ENCODE results near the gene UPB1.
A peak's percentile ranks its signal among the peaks of the same experiment; 100 is the strongest.

Gene UPB1

DNA sequence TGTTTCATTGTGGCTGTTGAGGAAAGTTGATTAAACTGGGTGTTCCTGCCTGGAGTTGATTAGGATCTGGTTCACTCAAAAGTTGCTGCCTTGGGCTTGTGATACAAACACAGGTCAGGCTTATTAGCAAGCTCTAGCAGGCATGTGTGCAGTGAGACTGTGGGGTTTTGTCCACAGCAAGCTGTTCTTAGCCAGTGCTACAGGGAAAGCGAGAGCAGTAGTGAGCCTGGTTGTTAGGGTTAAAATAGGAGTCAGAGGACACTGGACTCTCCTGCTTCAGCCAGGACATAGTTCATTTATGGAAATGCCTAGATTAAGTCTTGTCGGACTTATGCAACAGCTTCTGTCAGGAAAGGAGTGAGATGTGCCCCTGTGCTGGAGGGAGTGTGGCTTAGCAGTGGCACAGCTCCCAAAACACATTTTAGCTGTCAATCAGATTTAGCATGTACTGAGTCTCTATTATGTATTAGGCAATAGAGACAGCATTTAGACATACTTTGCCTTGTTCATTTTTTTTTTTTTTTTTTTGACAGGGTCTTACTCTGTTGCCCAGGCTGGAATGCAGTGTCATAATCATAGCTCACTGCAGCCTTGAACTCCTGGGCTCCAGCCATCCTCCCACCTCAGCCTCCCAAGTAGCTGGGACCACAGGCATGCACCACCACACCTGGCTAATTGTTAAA lies 69.4 kb downstream of the UPB1 start:
- Mint-ChIP-seq H3K4me1 (peaks cover 25% of the 10 kb centered on the region), H3K9me3 (no peaks in the 10 kb centered on the region), H3K27me3 (ENCODE audit: low read depth) (no peaks in the 10 kb centered on the region), H3K27ac (peak overlapping the region in 2 of 3 experiments; percentile 54 to 61), H3K36me3 (ENCODE audit: low read depth) (peaks cover 38% of the 10 kb centered on the region), H3K4me3 (no peak overlapping the region)
- TF ChIP-seq, protein P1, sequence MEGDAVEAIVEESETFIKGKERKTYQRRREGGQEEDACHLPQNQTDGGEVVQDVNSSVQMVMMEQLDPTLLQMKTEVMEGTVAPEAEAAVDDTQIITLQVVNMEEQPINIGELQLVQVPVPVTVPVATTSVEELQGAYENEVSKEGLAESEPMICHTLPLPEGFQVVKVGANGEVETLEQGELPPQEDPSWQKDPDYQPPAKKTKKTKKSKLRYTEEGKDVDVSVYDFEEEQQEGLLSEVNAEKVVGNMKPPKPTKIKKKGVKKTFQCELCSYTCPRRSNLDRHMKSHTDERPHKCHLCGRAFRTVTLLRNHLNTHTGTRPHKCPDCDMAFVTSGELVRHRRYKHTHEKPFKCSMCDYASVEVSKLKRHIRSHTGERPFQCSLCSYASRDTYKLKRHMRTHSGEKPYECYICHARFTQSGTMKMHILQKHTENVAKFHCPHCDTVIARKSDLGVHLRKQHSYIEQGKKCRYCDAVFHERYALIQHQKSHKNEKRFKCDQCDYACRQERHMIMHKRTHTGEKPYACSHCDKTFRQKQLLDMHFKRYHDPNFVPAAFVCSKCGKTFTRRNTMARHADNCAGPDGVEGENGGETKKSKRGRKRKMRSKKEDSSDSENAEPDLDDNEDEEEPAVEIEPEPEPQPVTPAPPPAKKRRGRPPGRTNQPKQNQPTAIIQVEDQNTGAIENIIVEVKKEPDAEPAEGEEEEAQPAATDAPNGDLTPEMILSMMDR (IDR thresholded peaks at IDR 0.05; ENCODE audit: unreplicated experiment in 3 of 3) = no peak

DNA sequence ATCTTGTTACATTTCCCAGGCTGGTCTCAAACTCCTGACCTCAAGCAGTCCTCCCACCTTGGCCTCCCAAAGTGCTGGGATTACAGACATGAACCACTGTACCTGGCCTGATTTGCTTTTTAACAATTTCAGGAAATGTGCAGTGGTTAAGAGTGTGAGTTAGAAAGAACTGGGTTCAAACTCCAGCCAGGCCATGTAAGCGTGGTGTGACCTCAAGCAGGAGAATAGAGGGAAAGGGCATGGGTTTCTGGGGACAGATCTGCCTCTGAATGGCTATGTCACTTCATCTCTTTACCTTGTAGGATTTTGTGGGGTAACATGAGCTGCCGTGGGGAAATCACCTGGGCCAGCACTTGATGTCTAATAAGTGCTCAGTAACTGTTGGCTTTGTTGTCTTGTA lies 69.9 kb downstream of the UPB1 start:
- H3K4me1 Mint-ChIP-seq = peaks cover 22% of the 10 kb centered on the region
- H3K27me3 Mint-ChIP-seq (ENCODE audit: low read depth) = no peaks in the 10 kb centered on the region
- H3K9me3 Mint-ChIP-seq = no peaks in the 10 kb centered on the region
- H3K27ac Mint-ChIP-seq = peak overlapping the region in 1 of 3 experiments; percentile 22
- TF ChIP-seq, protein P1 (IDR thresholded peaks at IDR 0.05; ENCODE audit: unreplicated experiment in 3 of 3) = no peak
- H3K36me3 Mint-ChIP-seq (ENCODE audit: low read depth) = peaks cover 38% of the 10 kb centered on the region
- no peak overlapping the region for H3K4me3 Mint-ChIP-seq

DNA sequence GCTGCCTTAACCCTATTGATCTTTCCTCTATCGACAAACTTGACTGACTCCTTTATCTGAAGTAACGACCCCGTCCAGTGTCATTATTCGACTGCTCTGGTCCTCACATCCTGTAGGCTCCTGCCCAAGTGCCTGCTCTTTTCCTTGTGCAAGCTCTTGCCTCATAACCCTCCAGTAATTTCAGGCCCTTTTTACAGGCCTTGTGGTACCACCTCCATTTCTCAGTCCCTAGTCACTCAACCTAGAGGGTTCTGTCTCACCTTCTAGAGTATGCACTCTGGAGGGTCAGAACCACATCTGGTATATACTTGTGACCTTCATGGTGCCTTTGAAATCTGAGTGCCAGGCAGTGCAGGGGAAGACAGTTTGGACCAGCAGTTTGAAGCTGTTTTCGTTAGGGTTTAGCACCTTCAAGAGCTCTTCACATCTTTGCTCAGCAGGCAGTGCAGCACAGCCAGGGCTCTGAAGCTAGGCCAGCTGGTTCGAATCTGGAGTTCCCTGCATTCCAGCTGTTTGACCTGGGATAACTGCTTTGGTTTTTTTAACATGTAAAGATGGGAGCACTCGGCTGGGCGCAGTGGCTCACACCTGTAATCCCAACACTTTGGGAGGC lies 71.9 kb downstream of the UPB1 start:
- Mint-ChIP-seq H3K4me1 (peaks cover 22% of the 10 kb centered on the region), H3K4me3 (no peak overlapping the region), H3K9me3 (no peaks in the 10 kb centered on the region), H3K27me3 (ENCODE audit: low read depth) (no peaks in the 10 kb centered on the region), H3K36me3 (ENCODE audit: low read depth) (peaks cover 46% of the 10 kb centered on the region), H3K27ac (peak overlapping the region; percentile 6 to 59 (median 45))
- TF ChIP-seq, protein P1 (IDR thresholded peaks at IDR 0.05; ENCODE audit: unreplicated experiment in 3 of 3) = no peak

DNA sequence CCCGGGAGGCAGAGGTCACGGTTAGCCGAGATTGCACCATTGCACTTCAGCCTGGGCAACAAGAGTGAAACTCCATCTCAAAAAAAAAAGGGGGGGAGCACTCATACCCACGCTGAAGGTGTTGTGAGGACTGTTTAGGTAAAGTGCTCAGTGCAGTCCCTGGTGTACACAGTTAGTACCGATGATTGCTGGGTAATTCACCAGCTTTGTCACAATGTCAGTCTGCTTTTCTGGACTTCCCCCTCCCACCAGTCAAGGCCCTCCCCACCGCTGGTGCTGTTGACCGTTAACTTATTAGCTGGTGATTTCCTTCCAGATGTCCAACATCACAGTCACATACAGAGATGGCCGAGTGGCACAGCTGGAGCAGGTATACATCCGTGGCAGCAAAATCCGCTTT lies 72.5 kb downstream of the UPB1 start:
- TF ChIP-seq, protein P1 (IDR thresholded peaks at IDR 0.05; ENCODE audit: unreplicated experiment in 3 of 3) = no peak
- Mint-ChIP-seq H3K4me3 (no peak overlapping the region), H3K27ac (no peak overlapping the region), H3K9me3 (no peaks in the 10 kb centered on the region), H3K36me3 (ENCODE audit: low read depth) (peaks cover 50% of the 10 kb centered on the region), H3K4me1 (peaks cover 19% of the 10 kb centered on the region), H3K27me3 (ENCODE audit: low read depth) (no peaks in the 10 kb centered on the region)

DNA sequence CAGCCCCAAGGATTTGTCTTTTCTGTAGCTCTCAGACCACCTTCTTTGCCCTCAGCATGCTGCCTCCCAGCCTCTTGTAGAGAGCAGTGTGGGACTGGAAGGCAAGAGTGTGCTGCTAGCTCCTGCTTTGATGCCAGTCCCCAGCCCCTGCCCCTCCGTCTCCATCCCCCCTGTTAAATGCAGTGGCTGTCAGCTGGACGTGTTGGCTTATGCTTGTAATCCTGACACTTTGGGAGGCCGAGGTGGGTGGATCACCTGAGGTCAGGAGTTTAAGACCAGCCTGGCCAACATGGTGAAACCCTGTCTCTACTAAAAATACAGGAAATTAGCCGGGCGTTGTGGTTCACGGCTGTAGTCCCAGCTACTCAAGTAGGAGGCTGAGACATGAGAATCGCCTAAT lies 76.1 kb downstream of the UPB1 start:
- Mint-ChIP-seq H3K9me3 (no peaks in the 10 kb centered on the region), H3K4me1 (peaks cover 10% of the 10 kb centered on the region), H3K27ac (no peak overlapping the region), H3K4me3 (no peak overlapping the region), H3K27me3 (ENCODE audit: low read depth) (no peaks in the 10 kb centered on the region), H3K36me3 (ENCODE audit: low read depth) (peaks cover 65% of the 10 kb centered on the region)
- TF ChIP-seq, protein P1 (IDR thresholded peaks at IDR 0.05; ENCODE audit: unreplicated experiment in 3 of 3) = no peak

DNA sequence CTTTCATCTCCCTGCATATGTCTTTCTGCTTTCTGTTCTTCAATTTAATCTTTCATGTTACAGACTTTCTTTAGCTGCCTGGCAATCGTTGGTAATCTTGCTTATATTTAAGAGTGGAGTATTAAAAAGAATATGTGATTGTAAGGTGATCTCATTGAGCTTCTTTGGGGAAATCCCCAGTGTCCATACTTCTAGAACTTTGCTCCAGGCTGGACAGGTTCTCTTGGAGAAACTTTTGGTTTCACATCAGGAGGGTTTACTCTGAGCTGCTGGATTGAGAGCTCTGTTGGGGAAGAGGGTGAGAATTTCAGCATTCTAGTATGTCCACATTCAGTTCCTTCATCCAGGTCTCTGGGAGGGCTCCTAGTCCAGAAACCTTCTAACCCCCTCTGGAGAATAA lies 81.6 kb downstream of the UPB1 start:
- Mint-ChIP-seq H3K9me3 (no peaks in the 10 kb centered on the region), H3K27ac (no peak overlapping the region), H3K4me3 (no peak overlapping the region), H3K4me1 (peaks cover 10% of the 10 kb centered on the region), H3K36me3 (ENCODE audit: low read depth) (peaks cover 40% of the 10 kb centered on the region), H3K27me3 (ENCODE audit: low read depth) (no peaks in the 10 kb centered on the region)
- TF ChIP-seq, protein P1 (IDR thresholded peaks at IDR 0.05; ENCODE audit: unreplicated experiment in 3 of 3) = no peak
